Measurements from ENCODE around the gene FAM169A. TPM values are rescaled to one million over a fixed set of nuclear protein-coding genes. Genes with fewer than 3 reads are reported as not detected.
"Not testable (repeated sequence)": the region's sequence is repeated elsewhere in the genome, so short reads cannot be mapped to it uniquely, and the experiment has no call there.

FAM169A gene
- total and polyA plus RNA-seq, 2 of the 4 experiments (the other 2 are of a cell fraction), result under 0.01 TPM; not detected in 1

- CTCF ChIA-PET, result interaction anchor here (0.6 kb wide), 1 partner anchor 8 kb away, joined by 3 read pairs; no protein-coding TSS in a partner anchor
- H2BK15ac ChIP-seq (ENCODE audit: low read depth, low read length), result no peak overlapping the region
- no peak overlapping the region for H2BK5ac ChIP-seq (ENCODE audit: low read depth, low read length, poor library complexity, severe bottlenecking)
- WGBS, 2 experiments (ENCODE audit: extremely low coverage in 2 of 2, insufficient read length in 1 of 2), result 46% methylated on average over 2 of the region's 2 CpGs; no CpG with 5 or more reads in 1 of the 2 experiments
- in situ Hi-C loops (cut with MboI; ENCODE audit: low sequenced_read_pairs), result no loop called here
- no peak overlapping the region for H3K4me3 ChIP-seq (ENCODE audit: insufficient read depth, low read depth, low read length)
- peaks cover 41% of the 10 kb centered on the region for H3K27me3 ChIP-seq (ENCODE audit: control insufficient read depth, insufficient read depth, low read length)
- no peak overlapping the region for H3K4ac ChIP-seq (ENCODE audit: low read depth, low read length)
- H4K5ac ChIP-seq (ENCODE audit: low read depth, low read length), result no peak overlapping the region
- H3K4me2 ChIP-seq (ENCODE audit: low read depth, low read length), result no peak overlapping the region
- no peak overlapping the region for H4K91ac ChIP-seq (ENCODE audit: insufficient read depth, low read depth, low read length)
- TF ChIP-seq NFE2L2 (IDR thresholded peaks at IDR 0.05; ENCODE audit: low read depth, low read length), result no peak
- no peak for TF ChIP-seq POLR2A (IDR thresholded peaks at IDR 0.05; ENCODE audit: low read depth, low read length)
- no peak for TF ChIP-seq RFX5 (IDR thresholded peaks at IDR 0.05; ENCODE audit: low read depth, low read length)
- H2AK5ac ChIP-seq (ENCODE audit: low read depth, low read length), result no peak overlapping the region
- no peaks in the 10 kb centered on the region for H3K36me3 ChIP-seq (ENCODE audit: control insufficient read depth, insufficient read depth, low read length)
- DNase-seq (no peak), ATAC-seq (ENCODE audit: low read depth) (no peak)
- no peak overlapping the region for H3K18ac ChIP-seq (ENCODE audit: low read depth, low read length)
- H3K56ac ChIP-seq (ENCODE audit: extremely low read depth, insufficient read depth, low read length), result no peak overlapping the region
- H2AK9ac ChIP-seq (replicated peaks; ENCODE audit: low read depth, low read length, poor library complexity), result no peak overlapping the region
- intact Hi-C loops (cut with micrococcal nuclease), result loop anchor here (5.0 kb wide), 1 partner anchor 55 kb away; no protein-coding TSS in a partner anchor
- no peaks in the 10 kb centered on the region for H3K9me3 ChIP-seq (ENCODE audit: control insufficient read depth, insufficient read depth, low read length)
- no peak overlapping the region for H3K14ac ChIP-seq (replicated peaks; ENCODE audit: low read depth, low read length)
- no peaks in the 10 kb centered on the region for H3K79me1 ChIP-seq (ENCODE audit: low read depth in 1 of 2, low read length in 2 of 2)
- no peaks in the 10 kb centered on the region for H3K9me1 ChIP-seq (ENCODE audit: insufficient read depth, low read length)
- POLR2A ChIA-PET (ENCODE audit: unreplicated experiment), result no interaction called here
- H3K4me1 ChIP-seq (ENCODE audit: control insufficient read depth, insufficient read depth, low read length), result no peaks in the 10 kb centered on the region
- dilution Hi-C loops (cut with HindIII; ENCODE audit: low sequenced_read_pairs, unreplicated experiment), result no loop called here
- H4K20me1 ChIP-seq (ENCODE audit: insufficient read depth, low read length), result no peaks in the 10 kb centered on the region
- H3K9ac ChIP-seq (ENCODE audit: low read depth, low read length), result no peak overlapping the region
- no peak overlapping the region for H2BK120ac ChIP-seq (ENCODE audit: low read depth, low read length)
- no TSS peak for BruUV-seq (replicated peaks)
- no peak overlapping the region for H3K27ac ChIP-seq (ENCODE audit: insufficient read depth, low read length)
- H4K8ac ChIP-seq (ENCODE audit: low read depth in 2 of 2, low read length in 2 of 2), result no peak overlapping the region
- H2AFZ ChIP-seq (replicated peaks; ENCODE audit: low read length, poor library complexity), result no peak overlapping the region
- no peak overlapping the region for H2BK20ac ChIP-seq (ENCODE audit: low read depth, low read length)
- H3K23ac ChIP-seq (ENCODE audit: low read depth, low read length), result no peak overlapping the region
Measured at GRCh38 chr5:74862221-74862620, 4.0 kb downstream of the FAM169A start.

GRCh38 chr5:74856975-74857374, 9.2 kb downstream of the FAM169A start:
- in situ Hi-C loops (cut with MboI; ENCODE audit: low sequenced_read_pairs); dilution Hi-C loops (cut with HindIII; ENCODE audit: low sequenced_read_pairs, unreplicated experiment): not testable (repeated sequence)

More at GRCh38 chr5:74856975-74857374, 9.2 kb downstream of the FAM169A start:
- H3K27me3 ChIP-seq (ENCODE audit: control insufficient read depth, insufficient read depth, low read length); H3K36me3 ChIP-seq (ENCODE audit: control insufficient read depth, insufficient read depth, low read length); H3K18ac ChIP-seq (ENCODE audit: low read depth, low read length); H3K23ac ChIP-seq (ENCODE audit: low read depth, low read length); H3K4me1 ChIP-seq (ENCODE audit: control insufficient read depth, insufficient read depth, low read length); H3K14ac ChIP-seq (replicated peaks; ENCODE audit: low read depth, low read length); H4K5ac ChIP-seq (ENCODE audit: low read depth, low read length); H3K9me3 ChIP-seq (ENCODE audit: control insufficient read depth, insufficient read depth, low read length); H2BK20ac ChIP-seq (ENCODE audit: low read depth, low read length); POLR2A ChIA-PET (ENCODE audit: unreplicated experiment); ATAC-seq (ENCODE audit: low read depth); H4K91ac ChIP-seq (ENCODE audit: insufficient read depth, low read depth, low read length); H3K4me3 ChIP-seq (ENCODE audit: insufficient read depth, low read depth, low read length); H2BK120ac ChIP-seq (ENCODE audit: low read depth, low read length); H2AK9ac ChIP-seq (replicated peaks; ENCODE audit: low read depth, low read length, poor library complexity); H2BK5ac ChIP-seq (ENCODE audit: low read depth, low read length, poor library complexity, severe bottlenecking); H2AK5ac ChIP-seq (ENCODE audit: low read depth, low read length); H3K79me1 ChIP-seq (ENCODE audit: low read depth in 1 of 2, low read length in 2 of 2); H3K9ac ChIP-seq (ENCODE audit: low read depth, low read length); H3K27ac ChIP-seq (ENCODE audit: insufficient read depth, low read length); H2BK15ac ChIP-seq (ENCODE audit: low read depth, low read length); H3K9me1 ChIP-seq (ENCODE audit: insufficient read depth, low read length); H2AFZ ChIP-seq (replicated peaks; ENCODE audit: low read length, poor library complexity); H4K8ac ChIP-seq (ENCODE audit: low read depth in 2 of 2, low read length in 2 of 2); DNase-seq; intact Hi-C loops (cut with micrococcal nuclease); H4K20me1 ChIP-seq (ENCODE audit: insufficient read depth, low read length); BruUV-seq (replicated peaks); H3K4me2 ChIP-seq (ENCODE audit: low read depth, low read length); CTCF ChIA-PET; H3K56ac ChIP-seq (ENCODE audit: extremely low read depth, insufficient read depth, low read length); H3K4ac ChIP-seq (ENCODE audit: low read depth, low read length): not testable (repeated sequence)
- WGBS, 2 experiments (ENCODE audit: extremely low coverage in 2 of 2, insufficient read length in 1 of 2), result no CpG with 5 or more reads among the region's 7 CpGs
